HPDE6-E6E7 (cell line): Measurements from ENCODE around the gene SNAP29.
A peak's percentile ranks its signal among the peaks of the same experiment; 100 is the strongest.
"Not testable (repeated sequence)": the region's sequence is repeated elsewhere in the genome, so short reads cannot be mapped to it uniquely, and the experiment has no call there.

ENCODE experiments used
- DNase-seq: peaks from one replicate; pipeline ENCODE4 v3.0.0; 2011; ENCODE audit warnings: missing footprints; ENCODE audit errors: extremely low spot score

Gene SNAP29

GRCh38 chr22:20858615-20859416 lies at the start of gene SNAP29, which contains the start of gene PI4KA:
Gene SNAP29 (plus strand): TSS chr22:20859007. CDS start chr22:20859111, 104 bp downstream.
Gene PI4KA (minus strand): TSS chr22:20858811. CDS start chr22:20858725, 86 bp downstream.
- DNase-seq: peak; percentile 97

DNA sequence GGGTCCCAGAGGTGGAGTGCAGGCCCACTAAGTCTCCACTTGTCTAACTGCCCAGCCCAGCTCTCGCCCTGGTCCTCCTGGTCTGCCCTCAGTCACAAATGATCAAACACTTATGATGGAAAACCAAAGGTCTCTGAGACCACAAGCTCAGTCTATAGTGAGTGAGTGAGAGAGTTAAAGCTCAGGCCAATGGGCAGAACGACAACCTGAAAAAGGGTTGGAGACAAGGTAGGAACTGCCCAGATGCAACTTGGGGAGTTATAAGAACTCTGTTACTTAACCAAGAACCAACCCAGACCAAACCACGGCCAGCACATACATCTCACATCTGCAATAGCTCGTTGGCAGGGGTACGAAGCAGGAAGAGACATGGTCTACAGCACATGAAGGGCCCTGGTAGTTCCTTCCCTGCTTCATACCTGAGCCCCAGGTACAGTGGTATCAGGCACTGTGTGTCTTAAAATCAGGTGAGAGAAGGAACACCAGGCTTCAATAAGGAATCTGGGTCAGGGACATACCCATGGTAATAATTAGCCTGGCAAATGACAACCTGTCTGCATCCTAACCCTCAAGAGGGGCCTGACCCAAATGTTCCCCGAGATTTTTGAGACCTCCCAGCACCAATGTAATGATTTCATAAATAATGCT lies 49.1 kb upstream of the SNAP29 start:
- no peak for DNase-seq

GRCh38 chr22:20810645-20811044 lies 48.2 kb upstream of the SNAP29 start:
- no peak for DNase-seq

DNA sequence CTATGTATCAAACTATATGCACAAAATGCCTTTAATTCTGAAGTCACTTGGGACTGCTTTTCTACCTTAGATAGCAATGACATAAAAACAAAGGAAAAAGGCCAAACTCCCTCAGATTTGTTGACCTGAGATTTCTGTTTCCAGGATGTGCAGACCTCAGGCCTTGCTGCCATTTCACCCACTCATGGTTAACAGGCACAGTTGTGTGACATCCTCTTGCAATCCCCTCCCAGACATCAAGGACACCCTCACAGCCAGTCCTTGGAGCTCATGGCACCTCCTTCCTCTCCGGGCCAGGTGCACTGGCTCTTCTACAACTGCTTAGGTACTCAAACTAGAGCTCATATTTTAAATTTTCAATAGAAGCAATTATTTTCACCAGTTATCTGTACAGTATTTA lies 47.6 kb upstream of the SNAP29 start:
- DNase-seq: no peak

DNA sequence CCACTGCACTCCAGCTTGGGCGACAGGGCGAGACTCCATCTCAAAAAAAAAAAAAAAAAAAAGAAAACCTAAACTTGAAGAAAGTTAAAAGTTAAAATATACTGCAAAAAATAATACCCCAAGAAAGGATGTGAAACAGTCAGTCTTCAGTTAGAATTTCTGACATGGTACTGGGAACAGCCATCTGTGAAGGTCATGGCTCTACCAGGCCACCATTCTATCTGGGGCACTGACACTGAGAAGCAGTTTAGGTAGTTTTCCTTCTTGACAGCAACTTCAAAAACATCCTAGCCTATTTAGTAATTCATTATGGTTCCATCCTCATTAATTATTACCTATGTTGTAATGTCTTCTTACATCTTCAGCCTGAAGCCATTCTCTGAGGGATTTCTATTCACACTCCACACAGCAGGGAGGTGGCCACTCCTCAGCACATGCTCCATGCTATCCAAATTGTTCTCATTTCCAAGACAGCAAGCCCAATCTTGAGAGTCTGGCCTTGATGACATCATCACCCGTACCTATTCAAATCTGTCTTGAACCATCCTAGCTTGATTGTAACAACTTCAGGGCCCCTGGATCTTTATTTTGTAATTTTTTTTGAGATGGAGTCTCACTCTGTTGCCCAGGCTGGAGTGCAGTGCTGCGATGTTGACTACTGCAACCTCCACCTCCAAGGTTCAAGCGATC lies 46.7 kb upstream of the SNAP29 start:
- DNase-seq: no peak

DNA sequence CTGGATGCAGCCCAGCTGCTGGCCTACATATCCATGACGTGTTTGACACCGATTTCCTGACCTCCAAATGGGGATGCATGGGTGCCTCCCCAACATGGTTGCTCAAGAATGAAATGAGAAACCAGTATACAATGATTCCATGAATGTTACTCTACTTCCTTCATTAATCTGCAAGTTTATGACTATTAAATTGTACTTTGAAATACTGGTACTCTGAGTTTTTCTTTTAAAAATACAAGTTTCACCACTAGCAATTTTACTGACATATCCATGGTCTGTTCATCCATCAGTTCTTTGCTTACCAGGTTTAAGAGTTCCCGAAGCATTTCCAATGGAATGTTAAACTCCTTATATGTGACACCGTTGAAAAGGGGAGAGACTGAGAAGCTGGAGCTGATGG lies 45.8 kb upstream of the SNAP29 start:
- no peak for DNase-seq

- no peak for DNase-seq
Observed at GRCh38 chr22:20814221-20814808, 44.5 kb upstream of the SNAP29 start.

DNA sequence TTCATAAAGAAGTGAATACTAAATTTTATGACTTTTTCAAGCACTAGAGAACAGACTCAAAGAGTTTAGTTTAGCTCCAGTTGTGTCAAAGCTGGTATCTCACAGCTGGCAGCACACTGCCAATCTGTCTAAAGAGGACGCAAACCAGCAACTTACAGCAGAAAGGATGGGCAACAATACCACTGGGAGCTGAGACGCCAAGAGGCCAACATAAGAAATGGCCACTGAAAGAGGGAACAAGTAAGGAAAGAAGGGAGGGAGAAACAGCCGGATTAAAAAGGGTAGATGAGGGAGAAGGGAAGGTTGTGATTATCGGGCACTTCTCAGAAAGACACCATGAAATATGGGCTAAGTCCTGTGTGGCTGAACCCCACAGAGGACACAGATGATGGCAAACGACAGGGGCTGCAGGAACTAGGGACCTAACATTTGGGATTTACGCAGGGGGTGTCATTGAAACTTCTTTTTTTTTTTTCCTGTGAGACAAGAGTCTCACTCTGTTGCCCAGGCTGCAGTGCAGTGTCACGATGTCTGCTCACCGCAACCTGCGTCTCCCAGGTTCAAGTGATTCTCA lies 43.2 kb upstream of the SNAP29 start:
- DNase-seq: no peak

- no peak for DNase-seq
Observed at GRCh38 chr22:20816559-20816958, 42.2 kb upstream of the SNAP29 start.

- DNase-seq: no peak
Observed at GRCh38 chr22:20818471-20818870, 40.3 kb upstream of the SNAP29 start.

DNA sequence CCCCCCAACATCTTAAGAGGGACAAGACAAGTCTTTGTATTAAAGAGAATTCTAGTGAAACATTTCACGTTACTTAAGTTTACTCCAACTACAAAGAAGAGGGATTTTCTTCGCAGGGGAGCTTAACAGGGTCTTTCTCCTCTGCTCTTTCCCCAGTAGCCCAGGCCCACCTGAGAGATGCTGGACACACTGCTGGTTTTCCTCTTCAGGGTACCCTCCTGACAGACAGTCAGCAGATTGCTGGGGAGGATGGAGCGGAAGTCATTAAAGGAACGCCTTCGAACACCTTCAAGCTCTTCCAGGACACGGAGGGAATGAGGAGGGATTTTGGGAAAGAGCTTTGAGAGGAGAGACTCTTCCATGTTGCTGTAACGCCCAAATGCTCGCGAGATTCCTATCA lies 39.3 kb upstream of the SNAP29 start:
- DNase-seq: no peak

DNA sequence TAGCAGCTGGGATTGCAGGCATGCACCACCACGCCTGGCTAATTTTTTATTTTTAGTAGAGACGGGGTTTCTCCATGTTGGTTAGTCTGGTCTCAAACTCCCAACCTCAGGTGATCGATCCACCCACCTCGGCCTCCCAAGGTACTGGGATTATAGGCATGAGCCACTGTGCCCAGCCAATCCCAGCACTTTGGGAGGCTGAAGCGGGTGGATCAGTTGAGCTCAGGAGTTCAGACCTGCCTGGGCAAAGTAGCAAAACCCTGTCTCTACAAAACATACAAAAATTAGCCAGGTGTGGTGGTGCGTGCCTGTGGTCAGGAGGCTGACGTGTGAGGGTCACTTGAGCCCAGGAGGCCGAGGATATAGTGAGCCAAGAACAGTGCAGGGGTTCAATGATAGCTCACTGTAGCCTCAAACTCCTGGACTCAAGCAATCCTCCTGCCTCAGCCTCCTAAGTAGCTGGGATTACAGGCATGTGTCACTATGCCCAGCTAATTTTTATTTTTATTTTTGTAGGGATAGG lies 37.0 kb upstream of the SNAP29 start:
- DNase-seq: not testable (repeated sequence)

DNA sequence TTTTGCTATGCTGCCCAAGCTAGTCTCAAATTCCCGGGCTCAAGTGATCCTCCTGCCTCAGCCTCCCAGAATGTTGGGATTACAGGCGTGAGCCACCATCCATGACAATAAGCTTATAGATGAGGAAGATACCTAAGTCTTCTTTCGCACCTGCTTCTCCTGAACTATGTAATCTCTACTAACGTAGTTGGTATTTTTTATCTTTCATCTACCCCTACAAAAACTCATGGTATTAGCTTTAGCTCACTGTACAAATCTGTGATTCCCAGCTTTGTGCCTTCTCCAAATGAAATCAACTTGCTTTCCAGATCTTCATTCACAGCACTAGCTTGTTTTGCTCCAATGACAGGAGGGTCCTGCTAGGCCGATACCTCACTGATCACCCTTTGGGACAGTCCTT lies 36.6 kb upstream of the SNAP29 start:
- no peak for DNase-seq

DNA sequence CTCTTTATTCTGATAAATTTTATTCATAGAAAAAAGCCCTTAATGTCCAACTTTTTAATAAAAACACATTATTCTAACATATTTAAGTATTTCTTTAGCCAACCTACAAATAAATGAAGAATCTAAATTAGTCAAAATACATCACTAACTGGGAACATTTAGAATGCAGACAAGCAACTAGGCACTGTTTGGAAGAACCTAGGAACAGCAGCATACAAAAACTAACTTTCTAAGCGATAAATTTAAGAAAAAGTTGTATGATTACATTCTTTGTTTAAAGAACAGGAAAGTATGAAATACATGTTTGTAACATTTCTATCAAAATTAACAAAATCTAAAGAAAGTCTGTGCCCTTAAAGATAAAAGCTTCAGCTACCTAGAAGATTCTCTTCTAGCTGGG lies 35.5 kb upstream of the SNAP29 start:
- DNase-seq: no peak

GRCh38 chr22:20825216-20825615 lies 33.6 kb upstream of the SNAP29 start:
- DNase-seq: not testable (repeated sequence)

GRCh38 chr22:20825624-20826023 lies 33.2 kb upstream of the SNAP29 start:
- no peak for DNase-seq

- DNase-seq: not testable (repeated sequence)
Observed at GRCh38 chr22:20826373-20827152, 32.2 kb upstream of the SNAP29 start.

DNA sequence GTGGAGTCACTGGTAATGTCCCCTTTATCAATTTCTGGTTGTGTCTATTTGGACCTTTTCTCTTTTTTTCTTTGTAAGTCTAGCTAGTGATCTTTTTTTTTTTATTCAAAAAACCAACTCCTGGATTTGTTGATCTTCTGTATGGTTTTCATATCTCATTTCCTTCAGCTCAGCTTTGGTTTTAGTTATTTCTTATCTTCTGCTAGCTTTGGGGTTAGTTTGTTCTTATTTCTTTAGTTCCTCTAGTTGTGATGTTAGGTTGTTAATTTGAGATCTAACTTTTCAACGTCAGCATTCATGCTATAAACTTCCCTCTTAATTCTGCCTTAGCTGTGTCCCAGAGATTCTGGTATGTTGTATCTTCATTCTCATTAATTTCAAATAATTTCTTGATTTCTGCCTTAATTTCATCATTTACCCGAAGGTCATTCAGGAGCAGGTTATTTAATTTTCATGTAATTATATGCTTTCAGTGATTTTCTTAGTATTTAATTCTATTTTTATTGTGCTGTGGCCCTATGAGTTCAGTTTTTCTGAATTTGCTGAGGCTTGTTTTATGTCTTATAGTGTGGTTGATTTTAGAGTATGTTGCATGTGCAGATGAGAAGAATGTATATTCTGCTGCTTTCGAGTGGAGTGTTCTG lies 29.2 kb upstream of the SNAP29 start:
- DNase-seq: no peak

GRCh38 chr22:20833225-20833665 lies 25.6 kb upstream of the SNAP29 start:
- DNase-seq: no peak

DNA sequence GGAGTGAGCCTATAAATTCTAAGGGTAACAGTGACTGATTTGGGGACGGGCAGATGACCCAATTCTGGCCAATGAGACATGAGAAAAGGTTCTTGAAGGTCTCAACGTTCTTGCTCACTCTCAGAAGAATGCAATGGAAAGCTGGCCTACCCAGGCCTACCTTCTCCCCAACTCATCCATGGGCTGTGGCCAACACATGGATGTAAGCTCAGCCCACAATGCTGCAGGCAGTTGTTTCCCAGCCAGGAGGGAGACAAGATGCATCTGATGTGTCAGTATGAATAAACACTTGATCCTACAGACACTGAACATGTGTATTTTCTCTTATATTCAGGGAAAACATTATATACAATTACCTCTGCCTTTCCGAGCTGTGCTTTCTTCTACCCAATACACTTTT lies 24.6 kb upstream of the SNAP29 start:
- no peak for DNase-seq
